ENCODE measurements around the gene RBP3.

Gene RBP3

DNA sequence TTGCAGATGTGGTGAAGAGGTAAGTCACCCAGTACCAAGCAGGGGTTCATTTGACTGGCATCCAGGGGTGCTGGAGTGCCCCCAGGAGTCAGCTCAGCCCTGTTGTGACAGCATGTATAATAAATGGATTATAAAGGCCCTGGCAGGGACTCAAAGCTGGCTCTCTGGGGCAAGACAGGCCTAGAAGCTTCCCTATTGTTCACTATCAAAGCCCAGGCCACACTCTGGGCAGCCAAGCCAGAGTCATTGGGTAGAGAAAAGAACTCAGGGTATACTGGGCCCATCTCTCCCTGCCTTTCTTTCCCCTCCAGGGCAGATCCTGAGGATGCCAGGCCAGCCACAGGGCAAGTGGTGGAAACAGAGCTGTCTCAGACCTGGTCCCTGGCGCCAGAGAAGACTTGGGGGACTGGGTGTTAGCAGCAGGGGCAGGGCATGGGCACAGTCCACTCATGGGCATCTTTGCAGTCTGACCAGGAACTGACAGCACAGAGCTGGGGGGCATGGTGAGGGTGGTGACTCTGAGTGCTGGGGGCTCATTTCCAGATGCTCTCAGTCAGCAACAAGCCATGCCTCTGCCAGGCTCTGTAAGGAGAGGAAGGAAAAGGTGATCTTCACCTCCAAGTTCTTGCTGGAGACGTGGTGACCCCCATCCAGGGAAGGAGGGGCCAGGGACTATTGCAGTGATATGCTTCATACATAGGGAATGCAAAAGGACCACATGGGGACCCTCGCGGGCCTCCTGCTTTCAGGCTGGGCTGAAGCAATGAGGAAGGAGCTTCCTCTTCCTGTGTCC lies 11.7 kb downstream of the RBP3 start:
- no peak for DNase-seq

DNA sequence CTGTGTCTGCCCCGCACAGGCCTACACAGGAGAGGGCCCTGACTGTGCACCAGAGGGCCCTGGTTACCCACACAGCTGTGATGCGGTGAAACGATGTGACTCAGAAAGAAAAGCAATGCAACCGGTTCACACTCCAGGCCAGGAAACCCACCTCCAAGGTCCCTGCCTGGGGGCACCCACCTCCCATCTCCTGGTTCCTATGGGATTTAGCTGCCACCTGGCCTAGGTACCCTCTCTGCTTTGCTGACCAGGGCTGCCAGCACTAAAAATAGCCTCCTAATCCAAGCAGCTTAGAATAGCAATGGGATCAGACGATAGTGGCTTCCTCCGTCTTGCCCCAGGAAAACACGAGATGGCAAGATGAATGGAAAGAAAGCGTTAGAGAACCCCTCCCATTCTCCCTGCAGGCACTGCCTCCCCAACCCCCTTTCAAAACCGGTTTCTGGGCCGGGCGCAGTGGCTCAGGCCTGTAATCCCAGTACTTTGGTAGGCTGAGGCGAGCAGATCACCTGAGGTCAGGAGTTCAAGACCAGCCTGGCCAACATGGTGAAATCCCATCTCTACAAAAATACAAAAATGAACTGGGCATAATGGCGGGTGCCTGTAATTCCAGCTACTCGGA lies 12.4 kb downstream of the RBP3 start:
- DNase-seq: peak; percentile 9

DNA sequence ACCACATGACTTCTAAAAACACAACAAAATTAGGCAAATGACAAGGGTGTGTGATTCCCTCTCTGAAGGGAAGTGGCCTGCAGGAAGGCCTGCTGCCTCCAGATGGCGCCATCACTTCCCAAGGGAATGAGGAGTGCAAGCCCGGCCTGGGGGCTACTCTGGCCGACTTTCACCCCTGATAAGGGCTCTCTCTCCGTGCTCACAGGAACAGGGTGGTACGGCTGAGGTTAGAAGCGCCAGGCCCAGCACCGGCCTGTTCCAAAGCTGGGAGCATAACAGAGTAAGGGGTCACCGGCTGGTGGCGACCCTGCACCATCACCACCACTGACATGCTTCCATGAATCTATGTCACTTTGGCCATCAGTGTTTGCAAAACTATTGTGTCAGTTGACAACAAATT lies 13.1 kb downstream of the RBP3 start:
- peak; percentile 67 for DNase-seq

DNA sequence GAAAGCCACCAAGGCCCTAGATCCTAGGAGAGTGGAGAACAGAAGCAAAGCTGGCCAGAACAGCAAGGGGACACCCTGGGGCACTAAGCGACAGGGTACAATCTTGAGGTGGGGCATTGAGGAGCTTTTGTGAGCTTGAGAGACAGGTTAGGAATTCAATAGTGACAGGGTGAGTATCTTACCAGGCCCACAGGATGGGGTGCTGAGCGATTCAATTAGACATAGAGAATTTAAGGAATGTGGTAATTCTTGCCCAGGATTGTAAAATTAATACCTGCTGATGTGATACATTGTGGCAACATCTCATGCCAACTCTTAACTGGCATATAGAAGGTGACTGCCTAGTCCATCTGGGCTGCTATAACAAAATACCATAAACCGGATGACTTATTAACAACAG lies 14.0 kb downstream of the RBP3 start:
- DNase-seq: no peak

DNA sequence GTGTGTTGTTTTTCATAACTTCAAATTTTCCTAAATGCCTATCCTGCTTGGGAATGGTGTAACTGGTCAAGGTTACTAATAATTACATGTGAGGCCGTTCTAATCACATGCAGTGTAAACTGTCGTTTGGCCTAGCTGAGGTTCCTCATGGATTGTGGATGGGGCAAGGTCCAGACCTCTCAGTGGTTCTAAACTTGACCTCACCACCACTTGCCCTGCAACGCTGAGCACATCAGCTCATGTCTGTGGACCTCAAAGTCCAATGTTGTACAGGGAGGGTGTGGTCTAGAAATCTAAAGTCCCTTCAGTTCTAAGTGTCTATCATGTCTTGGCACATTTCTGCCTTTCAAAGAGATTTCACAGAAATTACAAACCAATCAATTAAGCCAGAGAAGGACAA lies 15.6 kb downstream of the RBP3 start:
- DNase-seq: no peak

DNA sequence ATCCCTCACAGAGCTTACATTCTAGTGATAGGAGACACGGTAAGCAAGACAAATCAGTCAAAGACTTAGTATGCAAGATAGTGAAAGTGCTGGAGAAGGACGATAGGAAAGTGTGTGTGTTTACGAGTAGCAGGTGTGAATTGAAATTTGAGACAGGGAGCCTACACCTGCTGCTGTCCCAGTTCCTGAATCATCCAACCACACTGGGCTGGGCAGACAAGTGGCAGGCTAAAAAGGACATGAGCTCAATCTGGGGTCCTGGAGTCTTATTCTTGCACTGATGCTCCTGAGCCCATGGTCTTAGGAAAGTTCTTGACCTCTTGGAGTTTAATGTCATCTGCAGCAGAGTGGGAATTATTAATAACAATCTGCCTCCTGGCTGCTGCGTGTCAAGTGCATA lies 16.2 kb downstream of the RBP3 start:
- DNase-seq: no peak

DNA sequence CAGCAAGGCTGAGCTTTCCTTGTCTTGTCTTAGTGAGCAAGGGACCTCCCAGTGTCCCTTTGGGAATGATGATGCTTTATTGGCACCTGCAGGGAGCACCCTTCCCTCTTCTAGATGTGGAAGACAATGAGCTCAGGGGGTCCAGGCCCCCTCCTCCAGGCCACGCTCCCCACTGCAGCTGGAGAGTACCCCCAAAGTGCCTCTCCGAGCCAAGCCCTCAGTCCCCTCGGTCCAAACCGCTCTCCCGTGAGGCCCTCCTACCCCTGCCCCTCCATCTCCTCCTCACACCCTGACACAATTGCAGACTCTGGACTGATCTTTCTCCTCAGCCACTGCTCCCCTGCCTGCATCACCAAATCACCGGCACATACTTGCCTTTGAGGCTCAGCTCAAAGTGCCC lies 16.7 kb downstream of the RBP3 start:
- DNase-seq: no peak

DNA sequence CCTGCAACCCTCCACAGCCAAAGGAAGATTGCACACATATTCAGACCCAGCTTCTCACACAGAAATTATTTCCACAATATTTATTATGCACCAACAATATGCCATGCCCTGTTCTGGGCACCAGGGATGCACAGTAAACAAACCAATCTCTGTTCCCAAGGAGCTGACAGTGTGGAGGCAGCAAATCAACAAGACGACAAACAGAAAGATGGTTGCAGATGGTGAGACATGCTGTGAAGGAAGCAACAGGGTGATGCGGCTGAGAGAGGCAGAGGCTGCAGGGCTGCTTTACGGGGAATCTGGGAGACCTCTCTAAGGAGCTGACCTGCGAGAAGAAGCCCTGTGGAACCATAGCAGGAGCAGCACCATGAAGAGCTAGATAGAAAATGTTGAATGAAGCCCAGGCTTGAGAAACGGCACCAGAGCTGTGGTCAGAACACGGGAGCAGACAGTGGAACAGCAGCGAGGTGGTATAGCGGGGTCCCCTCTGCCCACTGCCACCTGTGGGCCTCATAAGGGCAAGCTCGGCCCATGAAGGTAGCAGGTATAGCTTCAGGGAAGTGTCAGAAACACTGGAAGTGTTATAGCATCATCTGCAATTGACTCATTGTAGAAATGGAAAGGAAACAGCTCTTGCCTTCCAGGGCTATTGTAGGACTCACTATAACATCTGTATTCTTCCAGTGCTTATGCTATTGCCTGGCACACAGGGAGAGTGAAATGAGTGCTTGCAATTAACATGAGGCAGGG lies 17.4 kb downstream of the RBP3 start:
- DNase-seq: no peak

DNA sequence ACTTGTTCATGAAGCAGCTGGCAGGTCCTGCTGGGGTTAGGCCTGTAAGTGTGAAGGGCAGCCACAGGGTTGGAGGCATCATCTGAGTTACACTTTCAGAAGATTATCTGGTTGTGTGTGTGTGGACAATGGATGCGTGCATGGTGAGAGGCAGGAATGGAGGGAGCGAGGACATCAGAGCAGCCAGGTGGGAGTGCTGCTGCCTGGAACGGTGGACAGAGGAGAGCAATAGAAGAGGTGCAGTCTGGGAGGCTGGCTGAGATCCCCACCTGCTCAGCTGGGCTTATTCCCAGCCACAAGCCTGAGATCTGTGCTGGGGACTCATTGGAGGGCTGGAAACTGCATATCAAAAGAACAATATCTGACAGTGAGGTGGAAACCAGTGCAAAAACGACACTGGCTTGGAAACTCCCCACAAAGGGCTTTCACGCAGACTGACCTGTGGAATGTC lies 18.0 kb downstream of the RBP3 start:
- DNase-seq: no peak

DNA sequence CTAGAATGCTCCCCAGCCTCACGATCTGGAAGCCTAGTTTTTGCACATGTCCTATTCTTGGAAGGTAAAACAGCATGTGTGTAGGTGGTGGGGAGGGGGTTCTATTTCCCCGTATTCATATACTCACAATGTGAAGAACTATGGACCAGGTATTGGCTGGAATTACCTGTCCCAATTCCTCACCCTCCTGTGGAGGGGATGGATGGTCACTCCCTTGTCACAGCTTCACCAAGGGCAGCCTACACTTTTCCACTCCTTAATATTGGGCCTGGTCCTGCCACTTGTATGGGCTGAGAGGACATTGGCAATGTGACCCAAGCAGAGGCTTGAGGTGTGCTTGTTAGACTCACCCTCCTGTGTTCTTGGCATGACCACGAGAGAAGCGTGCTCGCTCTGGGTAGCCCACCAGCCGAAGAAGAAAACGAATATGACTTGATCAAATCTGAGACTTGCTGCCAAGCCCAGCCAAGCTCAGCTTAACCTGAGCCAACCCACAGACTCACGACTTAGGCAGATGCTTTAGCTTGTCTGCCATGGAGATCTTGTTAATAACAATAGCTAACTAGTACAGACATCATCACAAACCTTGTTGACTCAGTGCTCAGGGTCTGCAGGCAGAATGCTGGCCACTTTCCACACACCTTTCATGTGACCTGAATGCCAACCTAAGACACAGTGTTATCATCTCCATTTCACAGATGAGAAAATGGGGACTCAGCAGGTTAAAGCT lies 18.7 kb downstream of the RBP3 start:
- no peak for DNase-seq

DNA sequence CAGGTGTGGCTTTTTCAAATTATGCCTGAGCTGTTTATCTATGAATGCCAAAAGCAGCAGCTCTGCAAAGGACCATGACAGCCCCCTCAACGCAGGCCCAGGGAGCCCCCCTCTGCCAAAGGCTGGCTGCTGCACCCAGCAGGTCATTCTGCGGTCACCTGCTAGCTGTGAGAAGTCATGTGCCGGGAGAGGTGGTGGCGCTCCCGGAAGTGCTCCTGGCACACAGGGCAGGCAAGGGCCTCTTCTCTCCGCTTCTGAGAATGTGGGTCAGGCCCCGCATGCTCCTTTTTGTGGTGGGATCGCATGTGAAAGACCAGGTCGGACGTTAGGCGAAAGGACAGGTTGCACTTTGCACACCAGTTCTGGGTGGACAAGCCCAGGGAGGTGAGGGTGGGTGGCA lies 19.5 kb downstream of the RBP3 start:
- no peak for DNase-seq

DNA sequence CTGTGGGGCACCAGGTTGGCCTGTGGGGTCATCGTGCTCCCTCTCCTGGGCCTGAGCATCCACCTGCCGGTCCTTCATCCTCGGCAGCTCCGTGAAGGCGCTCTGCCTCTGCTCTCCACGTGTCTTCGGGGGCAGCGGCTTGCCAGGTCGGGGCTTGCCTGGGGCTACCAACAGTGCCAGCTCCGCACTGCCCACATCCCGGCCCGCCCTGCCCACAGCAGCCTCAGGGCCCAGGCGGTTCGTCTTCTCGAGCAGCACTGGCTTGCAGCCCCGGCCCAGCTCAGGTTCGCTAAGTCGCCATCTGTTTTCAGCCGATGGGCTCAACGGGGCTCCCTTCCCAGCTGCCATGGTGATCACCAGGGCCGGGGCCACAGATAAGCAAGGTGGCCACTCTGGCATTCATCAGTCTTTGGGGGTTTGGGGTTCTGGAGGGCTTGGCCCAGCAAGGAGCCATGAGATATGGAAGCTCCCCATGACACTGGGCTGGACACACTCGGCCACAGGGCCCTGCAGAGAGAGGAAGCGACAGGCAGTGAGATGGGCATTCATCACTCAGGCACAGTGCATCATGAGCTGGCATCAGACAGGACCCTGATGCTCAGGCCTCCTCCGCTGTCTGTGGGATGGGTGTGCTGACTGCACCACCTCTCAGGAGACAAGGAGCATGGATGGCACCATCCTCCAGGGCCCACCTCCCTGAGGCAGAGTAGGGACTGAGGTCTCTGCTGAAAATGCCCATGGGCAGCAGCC lies 20.4 kb downstream of the RBP3 start:
- no peak for DNase-seq

DNA sequence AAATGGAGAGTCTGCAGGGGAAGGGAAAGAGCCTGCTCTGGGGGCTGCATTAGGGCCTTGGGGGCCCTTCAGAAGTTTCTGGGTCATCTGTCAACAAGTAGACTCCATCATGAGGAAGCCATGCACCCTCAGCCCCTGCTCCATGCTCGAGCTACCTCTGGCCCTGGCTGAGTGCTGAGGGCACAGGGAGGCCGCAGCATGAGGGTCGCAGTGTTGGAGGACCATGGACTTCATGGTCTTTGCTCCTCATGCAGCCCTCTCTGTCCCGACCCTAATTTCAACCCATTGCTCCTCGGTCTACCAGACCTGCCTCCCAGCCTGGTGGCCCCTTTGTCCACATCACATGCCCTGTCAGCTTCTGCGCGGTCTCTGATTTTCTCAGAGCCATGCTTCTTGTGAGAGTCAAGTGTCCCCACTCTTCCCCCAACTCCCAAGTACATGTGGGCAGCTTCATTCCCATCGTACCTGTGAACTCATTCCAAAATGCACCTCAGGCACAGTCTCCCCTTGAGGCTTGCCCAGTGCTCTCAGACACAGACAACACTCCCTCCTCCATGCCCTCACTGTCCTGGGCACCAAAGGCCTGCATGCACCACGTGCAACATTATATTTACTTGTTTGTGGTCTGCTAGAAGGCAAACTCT lies 21.2 kb downstream of the RBP3 start:
- DNase-seq: no peak

DNA sequence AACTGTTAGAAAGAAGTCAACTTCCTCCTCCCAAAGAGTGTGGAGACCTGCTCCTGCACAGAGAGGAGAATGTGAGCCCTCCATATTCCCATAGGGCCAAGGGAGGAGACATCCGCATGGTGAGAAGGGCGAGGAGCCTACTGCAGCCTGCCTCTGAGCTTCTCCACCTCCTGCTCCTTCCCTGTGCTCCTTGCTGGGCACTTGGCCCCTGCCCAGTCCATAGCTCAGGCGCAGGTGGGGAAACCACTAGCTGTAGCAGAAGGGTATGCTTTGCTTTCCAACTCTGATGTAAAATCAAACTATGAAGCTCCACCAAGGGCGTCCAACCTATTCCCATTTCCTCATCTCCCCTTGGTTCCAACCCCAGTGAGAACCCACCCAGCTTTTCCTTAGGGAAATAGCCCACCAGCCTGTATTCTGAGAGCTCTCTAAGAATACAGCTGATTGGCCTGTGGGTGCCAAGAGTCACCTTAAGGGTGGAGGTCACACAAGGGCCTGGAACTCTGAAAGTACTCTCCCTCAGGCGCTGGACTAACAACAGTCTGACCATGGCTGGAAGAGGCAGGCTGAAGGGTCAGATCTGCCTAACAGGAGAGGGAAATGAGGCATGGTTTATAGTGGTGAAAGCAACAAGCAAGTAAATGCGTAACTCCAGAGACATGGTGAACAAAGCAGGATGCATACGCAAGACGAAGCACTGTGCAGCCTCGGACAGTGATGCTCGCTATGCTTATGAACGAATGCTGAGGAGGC lies 22.0 kb downstream of the RBP3 start:
- no peak for DNase-seq

DNA sequence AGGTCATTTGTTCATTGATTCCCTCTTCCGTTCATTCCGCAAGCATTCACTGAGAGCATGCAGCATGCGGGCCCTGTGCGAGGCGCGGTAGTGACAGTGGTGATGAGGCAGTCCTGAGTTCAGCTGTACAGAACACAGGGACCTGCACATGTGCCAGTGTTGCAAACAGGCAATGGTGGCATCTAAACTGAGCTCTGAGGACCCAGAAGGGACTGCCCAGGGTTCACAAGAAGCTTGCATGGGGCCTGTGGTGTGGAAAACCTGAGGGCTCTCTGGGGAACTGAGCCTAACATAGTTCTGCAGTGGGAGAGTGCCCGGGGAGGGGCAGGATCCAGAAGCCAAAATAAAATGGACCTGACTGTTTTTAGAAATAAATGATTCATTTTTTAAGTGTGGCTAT lies 22.7 kb downstream of the RBP3 start:
- no peak for DNase-seq

DNA sequence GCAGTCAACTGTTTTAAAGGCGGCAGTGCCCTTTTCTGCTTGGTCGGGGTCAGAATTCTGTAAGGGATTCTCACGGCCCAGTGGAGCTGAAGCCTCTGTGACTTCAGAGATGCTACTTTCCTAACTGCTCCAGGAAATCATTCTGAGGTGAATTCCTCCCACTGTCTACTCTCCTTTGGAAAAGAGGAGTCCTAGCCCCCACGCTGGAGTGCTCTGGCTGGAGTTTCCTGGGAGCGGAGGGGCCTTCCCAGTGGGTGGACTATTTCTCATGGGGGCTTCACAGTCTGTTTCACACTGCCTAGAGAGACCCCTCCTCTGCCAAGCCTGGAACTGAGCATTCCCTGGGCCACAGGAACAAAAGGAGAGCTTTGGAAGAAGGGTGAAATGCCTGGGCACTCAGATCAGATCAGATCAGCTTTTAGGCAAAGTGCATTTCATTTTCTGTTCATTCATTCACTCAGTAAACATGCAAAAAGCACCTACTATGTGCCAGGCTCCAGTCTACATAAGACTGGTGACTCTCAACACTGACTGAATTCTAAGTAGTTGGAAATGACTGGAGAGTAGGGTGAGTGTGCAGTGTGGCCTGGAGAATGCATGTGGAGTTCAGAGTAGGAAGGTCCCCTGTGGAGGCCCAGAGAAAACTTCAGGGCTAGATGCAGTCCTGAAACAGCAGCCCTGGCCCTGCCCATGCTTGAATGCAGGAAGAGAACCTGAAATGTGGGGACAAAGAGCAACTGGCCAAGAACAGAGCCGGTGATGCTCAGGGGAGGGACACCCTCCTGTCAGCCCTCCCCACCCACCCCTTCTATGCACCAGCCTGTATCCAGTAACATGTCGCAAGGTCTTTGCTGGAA lies 23.7 kb downstream of the RBP3 start:
- DNase-seq: no peak

DNA sequence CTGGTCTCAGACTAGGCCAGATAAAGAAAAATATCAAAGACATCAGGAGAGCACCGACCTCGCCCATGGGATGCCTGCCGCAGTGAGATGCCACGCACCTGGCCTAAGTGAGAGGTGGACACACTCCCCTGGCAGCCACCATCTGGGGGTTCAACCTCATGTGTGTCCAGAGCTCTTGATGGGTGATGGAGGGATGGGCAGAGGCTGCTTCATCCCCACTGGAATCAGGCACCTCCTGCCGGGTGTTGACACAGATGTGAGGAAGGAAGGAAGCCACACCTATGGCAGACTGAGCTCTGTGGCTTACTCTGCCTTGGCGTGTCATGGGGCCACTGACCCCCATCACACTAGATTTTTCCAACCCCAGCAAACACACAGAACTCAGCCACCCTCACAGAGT lies 24.6 kb downstream of the RBP3 start:
- DNase-seq: peak; percentile 6

DNA sequence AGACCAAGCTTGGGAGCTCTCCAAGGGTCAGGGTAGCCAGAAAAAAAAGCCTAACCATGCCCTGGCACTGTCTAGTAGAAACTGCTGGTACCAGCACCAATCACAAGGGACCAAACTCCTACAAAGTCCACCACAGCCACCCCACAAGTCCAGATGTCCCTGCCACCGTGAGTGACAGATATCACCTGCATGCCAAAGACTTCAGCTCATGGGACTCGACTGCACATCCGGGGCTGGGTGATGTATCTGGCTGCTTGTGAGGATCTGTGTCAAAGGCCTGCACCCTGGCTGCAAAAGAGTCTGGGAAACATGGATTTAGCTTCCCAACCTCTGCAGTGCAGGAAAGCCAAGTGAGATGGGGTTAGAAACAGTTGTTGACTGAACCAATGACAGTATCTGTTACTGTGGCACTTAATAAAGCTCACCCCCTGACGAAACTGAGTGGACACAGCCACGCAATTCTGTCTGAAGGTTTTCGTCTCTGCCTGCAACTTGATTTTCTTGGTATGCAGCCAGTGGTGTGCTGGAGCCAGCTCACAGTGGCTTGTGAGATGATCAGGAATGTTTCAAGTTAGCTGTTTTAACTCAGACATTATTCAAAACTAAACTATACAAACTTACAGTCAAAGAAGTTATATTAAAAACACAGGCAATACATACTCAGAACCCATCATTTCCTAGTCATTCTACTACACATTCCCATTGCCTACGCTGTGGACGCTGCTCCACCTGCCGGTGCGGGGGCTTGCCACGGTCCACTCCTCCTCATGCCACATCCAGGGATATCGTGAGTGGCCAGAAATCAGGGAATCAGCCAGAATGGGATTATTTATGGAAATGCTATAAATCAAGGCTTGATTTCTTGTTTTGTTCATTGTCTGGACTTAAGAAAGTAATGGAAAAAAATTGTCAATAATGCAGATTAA lies 26.7 kb downstream of the RBP3 start:
- DNase-seq: no peak

Data from hematopoietic multipotent progenitor cell treated with erythropoietin and hydrocortisone succinate and interleukin-3 and kit ligand, for 4 days (in vitro differentiated cells).